Calu3 (cell line): Measurements from ENCODE around the gene PTPRO. TPM values are rescaled to one million over a fixed set of nuclear protein-coding genes. Genes with fewer than 3 reads are reported as not detected.

ENCODE experiments used
- BruUV-seq: library from RNA; stranded (reverse); fragments of 400-500 nt; replicated peaks from 2 replicates; lab custom pipeline; 2021; lab: Mats Ljungman, UMichigan
- CTCF ChIA-PET: fragments of 300-600 bp; sonication (Branson Sonifier 250); formaldehyde crosslinking; loops from one replicate; lab custom pipeline; 2022; ENCODE audit warnings: antibody characterized with exemption; lab: Charles Lee
- DNase-seq: peaks from one replicate; pipeline ENCODE4 v3.0.0; 2022
- H3K27ac Mint-ChIP-seq: one replicate; pipeline ENCODE4 v1.8.0; 2022; ENCODE audit warnings: mixed read lengths; ENCODE audit not compliant: unreplicated experiment
- H3K27me3 Mint-ChIP-seq: one replicate; pipeline ENCODE4 v1.8.0; 2022; ENCODE audit warnings: mixed read lengths; ENCODE audit not compliant: unreplicated experiment
- H3K36me3 Mint-ChIP-seq: one replicate; pipeline ENCODE4 v1.8.0; 2022; ENCODE audit warnings: mild to moderate bottlenecking, moderate library complexity, mixed read lengths; ENCODE audit not compliant: insufficient read depth, unreplicated experiment
- H3K4me1 Mint-ChIP-seq: one replicate; pipeline ENCODE4 v1.8.0; 2022; ENCODE audit warnings: mild to moderate bottlenecking, low read depth, mixed read lengths; ENCODE audit not compliant: unreplicated experiment
- H3K4me3 Mint-ChIP-seq: one replicate; pipeline ENCODE4 v1.8.0; 2022; ENCODE audit warnings: mild to moderate bottlenecking, low read depth, moderate library complexity, mixed read lengths; ENCODE audit not compliant: unreplicated experiment
- H3K9me3 Mint-ChIP-seq: one replicate; pipeline ENCODE4 v1.8.0; 2022; ENCODE audit warnings: low read depth, mixed read lengths; ENCODE audit not compliant: unreplicated experiment
- intact Hi-C: fragments of 100-400 bp; cut with micrococcal nuclease; formaldehyde crosslinking; loops from one replicate; pipeline ENCODE4 v1.10.0; 2022; ENCODE audit not compliant: unreplicated experiment
- total RNA-seq: library from RNA; stranded (reverse); gene quantifications from 2 replicates; pipeline ENCODE4 v1.2.3, GENCODE V29; 2022
- TF ChIP-seq, protein P1 (sequence below): fragments of 200-600 bp; IDR thresholded peaks from one replicate; pipeline ENCODE4 v1.8.0; 2022; ENCODE audit warnings: antibody characterized with exemption; ENCODE audit not compliant: unreplicated experiment

Gene PTPRO
- total RNA-seq, 1 experiment from 2014 or later: not detected

DNA sequence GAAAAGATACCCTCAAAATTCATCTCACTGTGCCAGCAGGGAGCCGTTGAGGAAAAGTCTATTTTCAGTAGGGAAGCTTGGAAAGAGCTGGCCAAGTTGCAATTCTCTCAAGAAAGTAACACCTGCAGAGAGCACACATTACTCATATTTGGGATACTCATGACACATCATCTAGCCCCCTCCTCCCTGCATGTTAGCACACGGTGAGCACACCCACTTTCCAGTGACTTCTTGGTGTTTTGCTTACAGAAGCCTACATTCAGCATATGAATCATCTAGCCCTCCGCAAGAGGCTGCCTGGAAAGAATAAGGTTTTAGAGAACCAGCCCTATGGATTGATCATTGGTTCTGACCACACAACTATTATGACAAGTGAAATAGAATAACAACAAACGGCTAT lies 124.5 kb downstream of the PTPRO start:
- TF ChIP-seq, protein P1, sequence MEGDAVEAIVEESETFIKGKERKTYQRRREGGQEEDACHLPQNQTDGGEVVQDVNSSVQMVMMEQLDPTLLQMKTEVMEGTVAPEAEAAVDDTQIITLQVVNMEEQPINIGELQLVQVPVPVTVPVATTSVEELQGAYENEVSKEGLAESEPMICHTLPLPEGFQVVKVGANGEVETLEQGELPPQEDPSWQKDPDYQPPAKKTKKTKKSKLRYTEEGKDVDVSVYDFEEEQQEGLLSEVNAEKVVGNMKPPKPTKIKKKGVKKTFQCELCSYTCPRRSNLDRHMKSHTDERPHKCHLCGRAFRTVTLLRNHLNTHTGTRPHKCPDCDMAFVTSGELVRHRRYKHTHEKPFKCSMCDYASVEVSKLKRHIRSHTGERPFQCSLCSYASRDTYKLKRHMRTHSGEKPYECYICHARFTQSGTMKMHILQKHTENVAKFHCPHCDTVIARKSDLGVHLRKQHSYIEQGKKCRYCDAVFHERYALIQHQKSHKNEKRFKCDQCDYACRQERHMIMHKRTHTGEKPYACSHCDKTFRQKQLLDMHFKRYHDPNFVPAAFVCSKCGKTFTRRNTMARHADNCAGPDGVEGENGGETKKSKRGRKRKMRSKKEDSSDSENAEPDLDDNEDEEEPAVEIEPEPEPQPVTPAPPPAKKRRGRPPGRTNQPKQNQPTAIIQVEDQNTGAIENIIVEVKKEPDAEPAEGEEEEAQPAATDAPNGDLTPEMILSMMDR: no peak
- no TSS peak for BruUV-seq
- no peak for DNase-seq
- Mint-ChIP-seq H3K4me3 (no peak overlapping the region), H3K36me3 (no peaks in the 10 kb centered on the region), H3K27ac (no peak overlapping the region), H3K4me1 (peaks cover 6% of the 10 kb centered on the region), H3K9me3 (no peaks in the 10 kb centered on the region), H3K27me3 (no peaks in the 10 kb centered on the region)
- intact Hi-C loops: no loop called here
- CTCF ChIA-PET: no interaction called here

DNA sequence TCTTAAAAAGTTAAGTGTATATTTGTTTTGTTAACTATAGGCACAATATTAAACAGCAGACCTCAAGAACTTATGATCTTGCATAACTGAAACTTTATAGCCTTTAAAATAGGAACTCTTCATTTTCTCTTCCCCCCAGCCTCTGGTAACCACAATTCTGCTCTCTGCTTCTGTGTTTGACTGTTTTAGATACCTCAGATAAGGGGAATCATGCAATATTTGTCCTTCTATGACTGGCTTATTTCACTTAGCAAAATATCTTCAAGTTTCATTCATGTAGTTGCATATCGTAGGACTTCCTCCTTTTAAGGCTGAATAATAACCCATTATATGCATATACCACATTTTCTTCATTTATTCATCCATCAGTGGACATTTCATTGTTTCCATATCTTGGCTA lies 131.3 kb downstream of the PTPRO start:
- TF ChIP-seq, protein P1: no peak
- no peak for DNase-seq
- intact Hi-C loops: no loop called here
- no TSS peak for BruUV-seq
- no peaks in the 10 kb centered on the region for H3K4me1 Mint-ChIP-seq
- H3K27ac Mint-ChIP-seq: no peak overlapping the region
- peaks cover 3% of the 10 kb centered on the region for H3K9me3 Mint-ChIP-seq
- H3K27me3 Mint-ChIP-seq: peaks cover 10% of the 10 kb centered on the region
- no peaks in the 10 kb centered on the region for H3K36me3 Mint-ChIP-seq
- CTCF ChIA-PET: no interaction called here
- no peak overlapping the region for H3K4me3 Mint-ChIP-seq

DNA sequence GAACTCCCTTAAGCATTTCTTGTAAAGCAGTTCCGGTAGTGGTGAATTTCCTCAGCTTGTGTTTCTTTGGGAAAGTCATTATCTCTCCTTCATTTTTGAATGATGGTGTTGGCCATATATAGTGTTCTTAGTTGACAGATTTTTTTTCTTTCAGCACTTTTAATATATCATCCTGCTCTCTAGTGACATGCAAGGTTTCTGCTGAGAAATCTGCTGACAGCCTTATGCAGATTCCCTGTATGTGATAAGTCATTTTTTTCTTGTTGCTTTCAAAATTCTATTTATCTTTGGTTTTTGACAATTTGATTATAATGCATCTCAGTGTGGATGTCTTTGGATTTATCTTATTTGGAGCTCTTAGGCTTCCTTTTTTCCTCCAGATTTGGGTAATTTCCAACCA lies 135.7 kb downstream of the PTPRO start:
- no peak overlapping the region for H3K4me3 Mint-ChIP-seq
- TF ChIP-seq, protein P1: no peak
- H3K27me3 Mint-ChIP-seq: peaks cover 10% of the 10 kb centered on the region
- H3K27ac Mint-ChIP-seq: no peak overlapping the region
- DNase-seq: no peak
- intact Hi-C loops: no loop called here
- no peaks in the 10 kb centered on the region for H3K36me3 Mint-ChIP-seq
- BruUV-seq: no TSS peak
- peaks cover 3% of the 10 kb centered on the region for H3K9me3 Mint-ChIP-seq
- CTCF ChIA-PET: no interaction called here
- H3K4me1 Mint-ChIP-seq: no peaks in the 10 kb centered on the region

DNA sequence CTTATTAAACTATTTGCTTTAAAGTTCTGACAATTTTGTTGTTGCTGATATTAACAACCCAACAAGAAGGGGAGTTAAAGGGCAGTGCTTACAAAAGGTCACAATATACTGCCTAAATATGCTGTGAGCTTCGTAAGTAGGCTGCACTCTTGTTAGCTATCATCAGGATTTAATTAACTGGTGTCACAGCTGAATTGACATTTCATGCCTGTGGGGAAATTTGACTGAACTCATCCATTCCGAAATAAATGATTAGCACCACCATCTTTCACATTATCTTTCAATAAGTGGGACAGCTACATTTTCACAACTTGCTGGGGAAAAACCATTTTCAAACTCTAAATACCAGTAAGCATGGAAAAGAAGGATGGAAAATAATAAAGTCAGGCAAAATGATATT lies 146.6 kb downstream of the PTPRO start:
- no TSS peak for BruUV-seq
- H3K9me3 Mint-ChIP-seq: no peaks in the 10 kb centered on the region
- TF ChIP-seq, protein P1: no peak
- DNase-seq: no peak
- CTCF ChIA-PET: no interaction called here
- H3K27me3 Mint-ChIP-seq: peaks cover 41% of the 10 kb centered on the region
- no peaks in the 10 kb centered on the region for H3K36me3 Mint-ChIP-seq
- no peak overlapping the region for H3K4me3 Mint-ChIP-seq
- no peak overlapping the region for H3K27ac Mint-ChIP-seq
- no peaks in the 10 kb centered on the region for H3K4me1 Mint-ChIP-seq
- intact Hi-C loops: no loop called here
